IPS-18c (cell line): ENCODE measurements around the gene NCKIPSD.
"Not testable (repeated sequence)": the region's sequence is repeated elsewhere in the genome, so short reads cannot be mapped to it uniquely, and the experiment has no call there.

ENCODE experiments used
- H3K4me3 ChIP-seq: 2 replicates; pipeline ENCODE4 v1.7.0; 2013; ENCODE audit warnings: low read depth, mild to moderate bottlenecking, low read length, moderate library complexity; ENCODE audit not compliant: insufficient read depth
- H3K9me3 ChIP-seq: one replicate; pipeline ENCODE4 v1.6.1; 2013; ENCODE audit warnings: mild to moderate bottlenecking, low read length, moderate library complexity; ENCODE audit not compliant: control insufficient read depth, insufficient read depth

Gene NCKIPSD

GRCh38 chr3:48685603-48686511 lies at the start of gene NCKIPSD:
Gene NCKIPSD, minus strand, starts transcription at chr3:48685915. Its CDS starts 108 bp downstream, at chr3:48685807.
- Histone ChIP-seq H3K9me3 (peaks cover 2% of the 10 kb centered on the region), H3K4me3 (peak within 1 kb of the TSS; percentile 98)

- not testable (repeated sequence) for H3K9me3 ChIP-seq, H3K4me3 ChIP-seq
These were observed 49.5 kb upstream of the NCKIPSD start for GRCh38 chr3:48735075-48735767.

DNA sequence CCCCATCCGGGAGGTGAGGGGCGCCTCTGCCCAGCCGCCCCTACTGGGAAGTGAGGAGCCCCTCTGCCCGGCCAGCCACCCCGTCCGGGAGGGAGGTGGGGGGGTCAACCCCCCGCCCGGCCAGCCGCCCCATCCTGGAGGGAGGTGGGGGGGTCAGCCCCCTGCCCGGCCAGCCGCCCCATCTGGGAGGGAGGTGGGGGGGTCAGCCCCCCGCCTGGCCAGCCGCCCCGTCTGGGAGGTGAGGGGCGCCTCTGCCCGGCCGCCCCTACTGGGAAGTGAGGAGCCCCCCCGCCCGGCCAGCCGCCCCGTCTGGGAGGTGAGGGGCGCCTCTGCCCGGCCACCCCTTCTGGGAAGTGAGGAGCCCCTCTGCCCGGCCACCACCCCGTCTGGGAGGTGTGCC lies 48.8 kb upstream of the NCKIPSD start:
- not testable (repeated sequence) for H3K4me3 ChIP-seq, H3K9me3 ChIP-seq

GRCh38 chr3:48733752-48734518 lies 48.2 kb upstream of the NCKIPSD start:
- not testable (repeated sequence) for H3K4me3 ChIP-seq, H3K9me3 ChIP-seq

- no peaks in the 10 kb centered on the region for H3K9me3 ChIP-seq
- H3K4me3 ChIP-seq = no peak overlapping the region
These were observed 41.8 kb upstream of the NCKIPSD start for GRCh38 chr3:48727511-48727910.

- H3K9me3 ChIP-seq, H3K4me3 ChIP-seq: not testable (repeated sequence)
These were observed 39.6 kb upstream of the NCKIPSD start for GRCh38 chr3:48725185-48725855.

DNA sequence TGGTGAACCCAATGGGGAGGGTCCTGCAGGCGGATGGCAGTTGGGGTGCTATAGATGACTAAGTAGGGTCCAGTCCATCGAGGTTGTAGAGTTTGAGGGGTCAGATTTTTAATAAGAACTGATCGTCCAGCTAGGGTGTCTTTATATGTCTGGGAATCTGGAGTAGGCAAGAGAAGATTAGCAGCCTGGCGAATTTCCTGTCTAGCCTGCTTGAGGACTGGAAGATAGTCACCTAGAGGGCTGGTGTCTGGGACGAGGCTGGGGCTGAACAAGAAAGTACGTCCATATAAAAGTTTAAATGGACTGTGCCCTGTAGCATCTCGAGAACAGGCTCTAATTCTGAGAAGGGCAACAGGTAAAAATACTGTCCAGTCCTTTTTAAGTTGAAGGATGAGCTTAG lies 38.0 kb upstream of the NCKIPSD start:
- no peak overlapping the region for H3K4me3 ChIP-seq
- no peaks in the 10 kb centered on the region for H3K9me3 ChIP-seq

GRCh38 chr3:48723293-48723692 lies 37.6 kb upstream of the NCKIPSD start:
- not testable (repeated sequence) for H3K9me3 ChIP-seq, H3K4me3 ChIP-seq

- Histone ChIP-seq H3K4me3 (peak within 1 kb of the TSS; percentile 97), H3K9me3 (no peaks in the 10 kb centered on the region)
These were observed 31.4 kb upstream of the NCKIPSD start, which contains the start of gene IP6K2 for GRCh38 chr3:48716982-48717746. Gene IP6K2, minus strand, starts transcription at chr3:48717221. Its CDS starts 21,930 bp downstream, at chr3:48695291.

- H3K9me3 ChIP-seq = no peaks in the 10 kb centered on the region
- H3K4me3 ChIP-seq = peak overlapping the region; percentile 97
These were observed 30.8 kb upstream of the NCKIPSD start for GRCh38 chr3:48716508-48716981.

DNA sequence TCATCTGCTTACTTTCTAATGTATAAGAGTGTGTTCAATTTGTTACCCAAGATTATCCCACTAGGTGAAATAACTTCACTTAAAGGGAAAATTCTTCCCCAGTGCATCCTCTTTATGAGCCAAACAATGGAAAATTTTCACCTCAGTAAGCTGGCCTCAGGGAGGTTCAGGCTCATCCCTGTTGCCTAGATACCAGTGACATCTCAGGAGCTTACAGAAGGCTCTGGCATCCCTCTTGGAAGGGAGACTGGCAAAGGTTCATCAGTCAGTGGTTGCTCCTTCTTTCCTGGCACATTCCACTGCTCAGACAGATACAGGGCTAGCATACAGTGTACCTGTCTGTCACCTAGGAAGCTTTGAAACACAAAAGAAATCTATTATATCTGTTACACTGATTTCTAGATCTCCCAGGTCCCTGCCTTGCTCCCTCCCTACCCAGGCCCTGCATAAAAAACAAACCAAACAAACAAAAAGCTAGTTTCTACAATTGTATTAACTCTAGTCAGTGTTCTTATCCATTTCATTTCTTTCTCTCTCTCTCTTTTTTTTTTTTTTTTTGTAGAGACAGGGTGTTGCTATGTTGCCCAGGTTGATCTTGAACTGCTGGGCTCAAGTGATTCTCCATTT lies 29.6 kb upstream of the NCKIPSD start:
- H3K9me3 ChIP-seq = no peaks in the 10 kb centered on the region
- no peak overlapping the region for H3K4me3 ChIP-seq

DNA sequence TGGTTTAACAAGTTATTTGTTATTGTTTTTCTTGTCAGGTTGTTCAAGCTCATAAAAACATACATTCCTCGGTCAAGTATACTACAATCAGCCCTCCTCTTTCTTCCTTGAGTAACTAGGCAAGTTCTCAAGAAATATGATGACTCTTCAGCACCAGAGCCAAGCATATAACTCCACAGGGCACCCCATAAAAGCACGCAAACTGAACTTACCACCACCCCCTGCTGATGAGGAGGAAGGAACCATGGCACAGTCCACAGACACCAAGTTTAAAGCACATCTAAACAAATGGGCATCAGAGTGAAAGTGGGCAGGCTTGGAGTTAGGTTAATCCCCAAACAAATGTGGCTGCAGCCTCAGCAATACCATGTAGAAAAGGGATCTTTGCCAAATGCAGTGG lies 26.0 kb upstream of the NCKIPSD start:
- Histone ChIP-seq H3K9me3 (no peaks in the 10 kb centered on the region), H3K4me3 (no peak overlapping the region)

DNA sequence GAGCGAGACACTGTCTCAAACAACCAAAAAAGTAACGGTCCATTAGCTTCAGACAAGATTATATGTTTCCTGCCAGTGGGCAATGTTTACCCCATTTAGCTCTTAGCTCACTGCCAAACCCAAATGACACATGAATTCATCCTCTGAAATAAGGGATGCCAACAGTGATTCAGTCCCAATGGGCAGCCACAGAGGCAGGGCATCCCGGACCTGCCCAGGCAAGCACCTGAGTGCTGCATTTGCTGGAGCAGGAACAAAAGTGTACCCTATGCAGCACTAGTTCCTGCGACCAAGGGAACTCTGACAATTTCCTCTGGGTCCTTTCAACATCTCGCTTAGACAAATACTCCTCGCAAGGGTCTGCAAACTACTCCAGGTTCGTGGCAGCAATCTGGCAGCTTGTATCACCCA lies 23.3 kb upstream of the NCKIPSD start:
- H3K4me3 ChIP-seq = no peak overlapping the region
- no peaks in the 10 kb centered on the region for H3K9me3 ChIP-seq

GRCh38 chr3:48708481-48708889 lies 22.8 kb upstream of the NCKIPSD start:
- no peak overlapping the region for H3K4me3 ChIP-seq
- no peaks in the 10 kb centered on the region for H3K9me3 ChIP-seq

- H3K4me3 ChIP-seq = no peak overlapping the region
- no peaks in the 10 kb centered on the region for H3K9me3 ChIP-seq
These were observed 21.4 kb upstream of the NCKIPSD start for GRCh38 chr3:48707157-48707556.
